Stimulated activated CD8-positive, alpha-beta memory T cell treated with anti-CD3 and anti-CD28 coated beads, Interleukin-12 subunit alpha, Interleukin-12 subunit beta, amount 100 ng/mL, for 1 hour (primary cell): ENCODE data around the gene WNK1.
"Not testable (repeated sequence)": the region's sequence is repeated elsewhere in the genome, so short reads cannot be mapped to it uniquely, and the experiment has no call there.

Experiments used
- DNase-seq: peaks from one replicate; pipeline ENCODE4 v3.0.0-alpha.2; 2020; ENCODE audit warnings: low read depth

WNK1 gene

DNA sequence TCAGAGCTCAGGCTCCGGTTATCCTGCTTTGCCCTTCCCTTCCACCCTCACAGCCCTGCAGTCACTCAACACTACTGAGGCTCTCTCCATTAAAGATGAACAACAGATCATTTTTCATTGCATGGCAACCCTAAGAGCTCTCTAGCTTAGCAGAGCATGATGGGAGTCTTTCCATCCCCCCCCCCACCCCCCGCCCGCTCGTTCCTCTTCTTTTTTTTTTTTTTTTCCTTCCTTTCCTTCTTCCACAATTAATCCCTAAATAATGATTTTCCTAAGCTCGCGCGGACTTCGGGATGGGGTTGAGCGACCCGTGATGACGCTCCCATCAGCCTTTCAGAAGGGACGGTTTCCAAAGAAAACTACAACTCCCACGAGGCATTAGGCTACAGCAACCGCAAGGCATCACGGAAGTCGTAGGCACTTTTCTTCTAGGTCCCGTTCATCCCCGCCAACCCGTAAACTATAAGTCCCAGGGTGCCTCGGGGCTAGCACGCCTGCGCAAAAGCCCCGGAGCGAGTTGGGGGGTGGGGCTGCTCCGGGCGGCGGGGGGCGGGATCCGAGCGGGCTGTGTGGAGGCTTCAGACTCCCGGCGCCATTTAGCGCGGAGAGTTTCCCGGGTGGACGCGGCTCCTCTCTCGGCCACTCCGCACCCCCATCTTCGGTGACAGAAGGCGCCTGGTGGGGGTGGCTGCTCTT is at the start of gene WNK1:
WNK1 (plus strand) TSS at position 581 of the 696 bp plus-strand sequence. CDS start 987 bp downstream, outside the sequence.
- DNase-seq: peak; percentile 98

- no peak for DNase-seq
These were observed 47.7 kb upstream of the WNK1 start for GRCh38 chr12:704516-705242.

- not testable (repeated sequence) for DNase-seq
These were observed 44.3 kb upstream of the WNK1 start for GRCh38 chr12:708084-708483.

DNA sequence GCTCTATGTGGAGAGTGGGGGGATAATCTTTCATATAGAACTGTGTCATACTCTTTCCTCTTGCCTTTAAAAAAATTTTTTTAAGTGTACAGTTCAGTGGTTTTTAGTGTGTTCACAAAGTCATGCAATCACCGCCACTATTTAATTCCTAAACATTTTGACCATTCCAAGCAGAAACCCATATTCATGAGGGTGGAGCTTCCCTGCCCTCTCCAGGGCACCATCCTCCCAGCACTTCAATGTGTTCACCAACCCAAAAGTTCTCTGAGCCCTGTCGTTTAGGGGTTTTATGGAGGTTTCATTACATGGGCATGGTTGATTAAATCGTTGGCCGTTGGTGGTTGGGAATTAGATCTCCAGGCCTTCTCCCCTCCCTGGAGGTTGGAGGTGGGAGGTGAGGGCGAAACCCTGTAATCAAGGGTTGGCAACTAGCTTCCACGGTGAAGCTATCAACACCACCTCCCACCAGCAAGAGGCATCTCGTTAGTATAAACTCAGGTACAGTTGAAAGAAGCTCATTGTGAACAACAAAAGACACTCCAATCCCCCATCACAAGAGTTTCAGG is 42.8 kb upstream of the WNK1 start:
- DNase-seq: no peak

DNA sequence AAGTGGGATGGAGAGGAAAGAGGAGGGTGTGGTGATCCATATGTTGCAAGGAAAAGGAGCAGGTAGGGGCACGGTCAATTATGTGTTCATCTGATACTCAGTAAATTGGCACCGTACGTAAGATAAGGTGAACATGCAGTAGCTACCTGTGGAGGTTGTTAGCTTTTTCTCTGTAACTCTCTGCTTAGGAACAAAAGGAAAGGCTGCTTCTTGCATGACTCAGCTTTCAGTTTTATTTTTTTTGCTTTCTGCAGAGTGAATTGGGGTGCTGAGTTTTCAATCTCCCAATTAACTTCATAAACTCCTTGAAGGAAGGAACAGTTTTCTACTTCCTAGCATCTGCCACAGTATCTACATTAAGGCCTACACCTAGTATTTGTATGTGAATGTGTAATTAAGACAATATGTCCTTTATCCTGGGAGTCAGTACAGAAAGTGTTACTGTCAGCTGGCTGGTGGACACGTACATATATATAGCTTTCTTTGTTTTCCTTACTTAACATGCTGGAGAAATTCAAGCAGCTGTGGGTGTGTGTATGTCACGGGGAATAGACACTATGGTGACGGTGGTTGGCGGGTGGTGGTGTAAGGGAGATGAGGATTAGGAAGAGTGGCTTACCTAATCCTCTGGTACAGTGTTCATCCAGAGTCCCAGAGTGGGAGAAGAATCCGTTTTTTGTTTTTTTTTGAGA is 40.1 kb upstream of the WNK1 start:
- DNase-seq: no peak

DNA sequence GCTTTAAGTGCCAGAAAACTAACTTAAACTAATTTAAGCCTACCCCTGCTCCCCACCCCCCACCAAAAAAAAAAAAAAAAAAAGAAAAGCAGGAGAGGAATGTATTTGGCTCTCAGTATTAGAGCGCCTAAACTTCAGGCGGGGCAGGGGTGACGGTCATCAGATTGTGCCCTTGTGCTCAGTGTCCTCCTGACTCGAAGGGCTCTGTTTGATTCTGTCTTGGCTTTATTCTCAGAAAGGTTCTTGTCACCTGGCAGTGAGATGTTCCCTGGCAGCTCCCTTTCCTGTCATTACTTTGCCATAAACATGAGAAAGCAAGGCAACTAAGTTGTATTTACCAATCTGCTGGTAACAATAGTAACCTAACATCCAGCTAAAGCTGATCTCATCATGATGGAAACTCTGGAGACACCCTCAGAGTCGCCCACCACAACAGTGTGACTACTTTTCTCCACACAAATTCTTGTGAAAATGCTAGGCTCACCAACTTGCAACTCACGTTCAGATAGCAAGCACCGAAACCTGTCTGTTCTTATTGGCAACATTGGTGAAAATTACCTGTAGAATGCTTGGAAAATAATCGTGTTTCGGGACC is 39.0 kb upstream of the WNK1 start:
- DNase-seq: no peak

DNA sequence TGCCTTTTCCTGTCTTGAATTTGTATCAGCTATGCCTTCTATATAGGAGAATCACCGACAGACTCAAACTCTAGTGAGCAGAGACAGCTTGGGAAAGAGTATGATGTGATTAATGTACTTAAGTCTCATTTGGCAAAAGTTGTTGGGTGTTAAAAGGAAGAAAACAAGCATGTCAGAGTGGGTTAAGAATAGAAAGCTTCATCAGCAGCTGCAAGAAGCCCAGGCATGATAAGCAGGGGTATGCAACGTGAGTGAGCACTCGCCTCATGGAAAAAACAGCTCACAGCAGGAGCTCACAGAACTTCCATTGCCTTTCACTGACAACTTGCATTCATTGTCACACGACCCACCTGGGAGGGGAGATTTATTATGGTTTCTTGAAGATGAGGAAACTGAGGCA is 35.9 kb upstream of the WNK1 start:
- DNase-seq: no peak

- DNase-seq: no peak
These were observed 33.6 kb upstream of the WNK1 start for GRCh38 chr12:718756-719102.

DNA sequence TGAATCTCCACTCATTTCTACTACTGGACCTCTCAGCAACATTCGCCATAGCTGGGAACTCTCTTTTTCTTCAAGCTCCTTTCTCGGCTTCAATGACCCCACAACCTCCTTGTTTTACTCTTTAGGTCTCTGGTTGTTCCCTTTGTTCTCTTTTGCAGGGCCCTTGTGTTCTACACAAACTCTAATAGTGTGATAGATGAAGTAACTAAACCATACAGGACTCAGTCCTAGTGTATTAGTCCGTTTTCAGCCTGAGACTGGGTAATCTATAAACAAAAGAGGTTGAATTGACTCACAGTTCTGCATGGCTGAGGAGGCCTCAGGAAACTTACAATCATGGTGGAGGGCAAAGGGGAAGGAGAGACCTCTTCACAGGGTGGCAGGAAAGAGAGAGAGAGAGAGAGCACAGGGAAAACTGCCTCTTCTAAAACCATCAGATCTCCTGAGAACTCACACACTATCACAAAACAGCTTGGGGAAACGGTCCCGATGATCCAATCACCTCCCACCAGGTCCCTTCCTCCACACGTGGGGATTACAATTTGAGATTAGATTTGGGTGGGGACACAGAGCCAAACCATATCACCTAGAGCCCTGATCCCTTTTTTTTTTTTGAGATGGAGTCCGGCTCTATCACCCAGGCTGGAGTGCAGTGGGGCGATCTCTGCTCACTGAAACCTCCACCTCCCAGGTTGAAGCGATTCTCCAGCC is 32.0 kb upstream of the WNK1 start:
- DNase-seq: no peak

GRCh38 chr12:724194-724855 is 28.1 kb upstream of the WNK1 start:
- DNase-seq: peak; percentile 4

GRCh38 chr12:725076-725475 is 27.3 kb upstream of the WNK1 start:
- no peak for DNase-seq

DNA sequence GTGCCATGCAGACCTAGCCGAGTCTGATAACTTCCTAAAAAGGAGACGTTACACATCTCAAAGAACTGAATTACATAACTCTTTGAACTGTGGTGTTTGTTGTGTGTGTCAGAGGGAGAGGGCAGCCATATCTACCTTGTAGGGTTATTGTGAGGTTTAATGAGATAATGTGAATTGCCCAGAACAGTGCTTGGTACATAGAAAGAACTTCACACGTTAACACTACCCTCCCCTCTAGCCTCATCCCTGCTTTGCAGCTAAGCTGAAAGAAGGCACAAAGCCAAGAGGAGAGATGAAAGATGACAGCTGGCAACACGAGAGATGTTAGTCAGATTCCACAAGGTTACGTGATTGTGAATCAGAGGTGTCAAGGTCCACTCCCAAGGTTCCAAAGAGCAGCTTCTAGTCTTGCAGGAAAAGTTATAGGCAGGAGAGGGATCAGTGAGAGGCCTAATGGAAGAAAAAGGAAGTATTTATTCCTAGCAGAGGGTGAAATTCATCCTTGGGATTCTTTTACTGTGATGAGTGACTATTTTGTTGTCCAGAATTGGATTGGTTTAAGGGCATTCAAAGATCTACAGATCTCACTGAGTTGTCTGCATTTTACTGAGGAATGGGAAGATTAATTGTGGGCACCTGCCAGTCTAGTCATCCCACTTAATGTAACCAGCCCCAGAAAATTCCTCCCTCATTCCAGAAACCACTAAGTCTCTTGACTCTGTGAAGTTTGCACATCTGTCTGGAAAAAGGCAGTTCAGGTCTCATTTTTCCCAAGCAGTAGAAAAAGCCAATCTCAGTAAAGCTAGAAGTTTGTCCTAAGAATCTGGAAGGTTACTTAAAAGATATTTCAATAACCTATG is 25.9 kb upstream of the WNK1 start:
- no peak for DNase-seq

- no peak for DNase-seq
These were observed 25.1 kb upstream of the WNK1 start for GRCh38 chr12:727321-727720.

DNA sequence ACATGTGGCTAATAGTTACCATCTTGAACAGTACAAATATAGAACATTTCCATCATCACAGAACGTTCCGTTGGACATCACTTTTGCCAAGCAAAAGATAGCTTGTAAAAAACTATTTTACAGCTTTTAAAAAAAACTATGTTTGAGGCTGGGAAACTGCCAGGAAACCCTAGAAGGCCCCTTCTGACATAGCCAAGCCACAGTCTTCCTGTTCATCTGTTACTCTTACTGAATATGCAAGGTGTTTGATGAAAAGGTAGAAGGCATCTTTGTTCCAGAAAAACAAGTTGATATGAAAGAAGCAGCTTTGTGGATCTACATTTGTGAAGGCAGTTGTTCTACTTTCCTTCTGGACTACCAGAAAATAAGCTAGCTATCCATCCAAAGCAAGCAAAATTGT is 23.6 kb upstream of the WNK1 start:
- no peak for DNase-seq

DNA sequence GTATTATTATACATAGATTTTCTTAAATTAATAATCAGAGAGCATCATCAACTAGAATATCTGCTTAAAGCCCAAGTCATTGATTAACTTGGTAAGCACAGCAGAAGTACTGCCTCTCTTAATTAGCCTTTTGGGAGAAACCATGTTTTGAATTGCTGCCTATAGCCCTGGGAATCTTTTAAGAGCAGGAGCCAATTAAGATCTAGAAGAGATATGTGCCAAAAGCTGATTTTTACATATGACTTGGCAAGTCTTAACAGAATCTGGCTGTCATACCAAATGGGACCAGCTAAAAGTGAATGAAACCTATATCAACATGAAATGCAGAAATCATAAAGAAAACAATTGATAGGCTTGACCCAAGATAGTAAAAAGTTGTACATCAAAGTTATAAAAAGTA is 23.2 kb upstream of the WNK1 start:
- no peak for DNase-seq

DNA sequence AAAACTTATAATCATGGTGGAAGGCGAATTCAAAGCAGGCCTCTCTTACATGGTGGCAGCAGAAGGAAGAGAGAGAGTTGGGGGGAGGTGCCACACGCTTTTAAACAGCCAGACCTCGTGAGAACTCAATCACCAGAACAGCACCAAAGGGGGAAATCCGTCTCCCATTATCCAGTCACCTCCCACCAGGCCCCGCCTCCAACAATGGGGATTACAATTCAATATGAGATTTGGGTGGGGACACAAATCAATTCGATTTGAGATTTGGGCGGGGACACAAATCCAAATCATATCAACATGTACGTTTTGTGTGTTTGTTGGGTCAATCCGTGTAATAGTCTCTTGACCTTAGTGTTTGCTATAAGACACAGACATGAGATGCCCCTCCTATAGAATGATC is 21.8 kb upstream of the WNK1 start:
- no peak for DNase-seq

GRCh38 chr12:737122-737739 is 15.1 kb upstream of the WNK1 start:
- no peak for DNase-seq

DNA sequence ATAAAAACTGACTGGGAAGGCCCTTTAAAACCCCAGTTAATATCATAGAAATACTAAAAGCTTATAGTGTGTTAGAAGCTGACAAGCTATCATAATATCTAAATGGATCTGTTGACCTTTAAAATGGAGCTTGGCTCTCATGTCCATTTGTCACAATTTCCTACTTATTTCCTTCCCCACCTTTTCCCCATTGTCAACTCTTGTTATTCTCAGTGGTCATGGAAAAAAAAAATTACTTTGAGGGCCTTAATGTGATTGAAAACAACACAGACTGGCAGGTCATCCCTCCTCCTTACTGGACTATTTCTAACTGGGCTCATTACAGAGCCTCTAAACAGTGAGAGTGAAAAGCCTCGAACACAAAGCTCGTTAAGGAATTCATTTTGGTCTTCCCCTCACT is 13.7 kb upstream of the WNK1 start:
- DNase-seq: no peak

DNA sequence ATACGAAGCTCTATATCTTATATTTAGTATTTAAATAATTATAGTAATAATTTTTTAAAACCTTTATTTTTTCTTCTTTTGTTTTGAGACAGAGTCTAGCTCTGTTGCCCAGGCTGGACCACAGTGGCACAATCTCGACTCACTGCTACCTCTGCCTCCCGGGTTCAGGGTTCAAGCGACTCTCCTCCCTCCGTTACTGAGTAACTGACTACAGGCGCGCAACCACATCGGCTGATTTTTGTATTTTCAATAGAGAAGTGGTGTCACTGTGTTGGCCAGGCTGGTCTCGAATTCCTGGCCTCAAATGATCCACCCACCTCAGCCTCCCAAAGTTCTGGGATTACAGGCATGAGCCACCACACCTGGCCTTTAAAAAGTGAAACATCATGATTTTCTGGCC is 13.0 kb upstream of the WNK1 start:
- DNase-seq: no peak

- DNase-seq: no peak
These were observed 11.5 kb upstream of the WNK1 start for GRCh38 chr12:740921-741320.
